HG03457 (cell line): ENCODE measurements around the gene CEP131.

ENCODE experiments used
- ATAC-seq: cut with Tn5 transposase; IDR thresholded peaks from one replicate; pipeline ENCODE4 v1.9.1; 2021; ENCODE audit warnings: moderate number of reproducible peaks; ENCODE audit not compliant: unreplicated experiment

CEP131 gene

GRCh38 chr17:81239714-81240555 is 17.2 kb upstream of the CEP131 start:
- ATAC-seq = no peak

- peak; percentile 73 for ATAC-seq
Observed at GRCh38 chr17:81238815-81239713, 16.3 kb upstream of the CEP131 start, which contains the start of the genes NDUFAF8 and TEPSIN. NDUFAF8 (plus strand) TSS chr17:81239318; CDS start chr17:81239364, 46 bp downstream. TEPSIN (minus strand) TSS chr17:81239055; CDS start chr17:81239033, 22 bp downstream.

GRCh38 chr17:81238490-81238814 is 15.7 kb upstream of the CEP131 start:
- ATAC-seq = peak; percentile 3

DNA sequence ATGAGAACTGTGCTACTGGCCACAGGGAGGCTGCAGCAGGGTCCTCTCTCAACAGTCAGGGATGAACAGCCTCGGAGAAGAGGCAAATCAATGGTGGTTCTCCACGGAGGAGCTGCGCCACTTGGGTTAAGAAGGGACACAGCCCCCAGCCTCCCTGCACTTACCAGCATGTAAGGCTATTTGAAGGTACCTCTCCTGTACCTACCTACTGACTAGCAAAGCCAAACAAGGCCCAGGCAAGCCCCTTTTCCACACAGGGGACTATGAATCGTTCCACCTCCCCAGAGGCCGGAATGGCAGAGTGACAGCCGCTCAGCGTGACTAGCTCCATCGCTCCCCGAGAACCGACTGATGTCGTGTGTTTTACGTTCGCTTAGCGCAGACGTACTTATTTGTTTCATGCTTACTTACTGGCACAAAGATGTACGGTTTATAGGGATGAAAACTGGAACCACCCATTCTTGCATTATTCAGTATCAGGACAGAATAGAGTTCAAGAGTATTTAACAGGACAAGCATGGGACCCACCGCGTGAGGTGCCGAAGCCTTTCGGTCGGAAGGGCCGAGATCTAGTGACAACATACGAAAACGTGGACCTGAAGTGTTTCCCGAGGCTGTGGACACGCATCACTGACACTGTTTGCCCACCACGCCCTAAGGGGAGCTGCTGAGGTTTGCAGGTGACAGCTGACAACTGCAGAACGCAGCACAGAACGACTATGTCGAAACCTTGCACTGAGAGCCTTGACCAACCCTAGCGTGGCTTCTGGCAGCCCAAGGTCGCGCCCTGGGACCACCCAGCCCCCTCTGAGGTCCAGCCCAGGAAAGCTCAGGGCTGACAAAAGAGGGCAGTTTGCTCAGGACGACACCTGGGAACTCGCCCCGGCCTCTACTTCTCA is 15.1 kb upstream of the CEP131 start:
- ATAC-seq = no peak

GRCh38 chr17:81236784-81237183 is 14.0 kb upstream of the CEP131 start:
- ATAC-seq = no peak

- no peak for ATAC-seq
Observed at GRCh38 chr17:81235822-81236740, 13.3 kb upstream of the CEP131 start.

GRCh38 chr17:81234940-81235821 is 12.4 kb upstream of the CEP131 start:
- no peak for ATAC-seq

DNA sequence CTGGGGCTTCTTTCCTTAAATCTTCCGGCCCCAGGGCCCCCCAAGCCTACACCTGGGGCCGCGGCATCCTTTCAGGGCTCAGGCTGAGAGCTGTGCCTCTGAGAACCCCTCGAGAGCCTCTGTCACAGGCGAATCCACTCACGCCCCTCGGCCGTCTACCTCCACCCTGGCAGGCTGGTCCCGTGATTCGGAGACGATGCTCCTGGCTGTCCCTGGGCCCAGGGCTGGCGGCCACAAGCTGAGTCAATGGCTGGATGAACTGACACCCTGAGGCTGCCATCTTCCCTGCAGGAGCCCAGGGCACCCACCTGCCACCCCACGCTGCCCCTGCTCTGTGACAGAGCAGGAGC is 11.7 kb upstream of the CEP131 start:
- ATAC-seq = no peak

DNA sequence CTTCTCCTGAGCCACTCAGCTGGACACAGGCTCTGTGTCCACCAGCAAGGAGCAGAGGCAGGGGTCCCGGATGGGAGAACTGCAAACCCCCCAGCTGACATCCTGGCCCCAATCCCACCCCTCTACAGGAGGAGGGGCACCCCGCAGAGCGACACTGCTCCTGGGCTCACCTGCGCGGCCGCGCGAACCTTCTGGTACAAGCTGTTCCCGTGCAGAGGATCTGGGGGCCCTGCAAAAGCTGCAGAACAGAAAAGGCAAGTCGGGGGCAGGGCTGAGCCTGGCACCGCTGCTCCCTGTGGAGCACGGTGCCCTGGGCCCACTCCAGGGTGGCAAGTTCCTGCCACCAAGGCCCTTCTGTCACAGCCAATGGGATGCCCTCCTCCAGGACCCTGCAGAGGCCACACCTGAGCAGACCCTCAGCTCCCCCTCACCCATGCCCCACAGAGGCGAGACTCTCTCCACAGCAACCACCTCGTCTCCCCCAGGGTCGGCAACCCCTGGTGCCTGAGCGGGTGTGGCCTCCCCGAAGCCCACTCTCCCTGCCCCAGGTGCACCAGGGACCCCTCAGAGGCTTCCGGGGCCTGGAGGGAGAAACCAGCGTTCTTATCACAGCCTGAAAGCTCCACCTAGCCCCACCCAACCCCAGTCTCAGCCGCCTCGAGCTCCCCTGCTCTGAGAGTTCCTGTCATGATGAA is 11.2 kb upstream of the CEP131 start:
- no peak for ATAC-seq

- ATAC-seq = no peak
Observed at GRCh38 chr17:81233316-81233715, 10.6 kb upstream of the CEP131 start.

- no peak for ATAC-seq
Observed at GRCh38 chr17:81232616-81233241, 10.0 kb upstream of the CEP131 start.

- no peak for ATAC-seq
Observed at GRCh38 chr17:81231766-81232581, 9.2 kb upstream of the CEP131 start.

- no peak for ATAC-seq
Observed at GRCh38 chr17:81231121-81231645, 8.4 kb upstream of the CEP131 start.

- ATAC-seq = no peak
Observed at GRCh38 chr17:81230043-81230820, 7.5 kb upstream of the CEP131 start.

- no peak for ATAC-seq
Observed at GRCh38 chr17:81229666-81229920, 6.8 kb upstream of the CEP131 start.
